Colon (tissue), 2 donors: ENCODE measurements around the gene BANP.
"Not testable (repeated sequence)": the region's sequence is repeated elsewhere in the genome, so short reads cannot be mapped to it uniquely, and the experiment has no call there.

Source experiments
- FAIRE-seq: peaks from 2 replicates; lab custom pipeline; 2012; peaks lifted over from hg19 to GRCh38; lab: Jason Lieb, UNC
- donor health status: control.
- donor health status: control.

Gene BANP

DNA sequence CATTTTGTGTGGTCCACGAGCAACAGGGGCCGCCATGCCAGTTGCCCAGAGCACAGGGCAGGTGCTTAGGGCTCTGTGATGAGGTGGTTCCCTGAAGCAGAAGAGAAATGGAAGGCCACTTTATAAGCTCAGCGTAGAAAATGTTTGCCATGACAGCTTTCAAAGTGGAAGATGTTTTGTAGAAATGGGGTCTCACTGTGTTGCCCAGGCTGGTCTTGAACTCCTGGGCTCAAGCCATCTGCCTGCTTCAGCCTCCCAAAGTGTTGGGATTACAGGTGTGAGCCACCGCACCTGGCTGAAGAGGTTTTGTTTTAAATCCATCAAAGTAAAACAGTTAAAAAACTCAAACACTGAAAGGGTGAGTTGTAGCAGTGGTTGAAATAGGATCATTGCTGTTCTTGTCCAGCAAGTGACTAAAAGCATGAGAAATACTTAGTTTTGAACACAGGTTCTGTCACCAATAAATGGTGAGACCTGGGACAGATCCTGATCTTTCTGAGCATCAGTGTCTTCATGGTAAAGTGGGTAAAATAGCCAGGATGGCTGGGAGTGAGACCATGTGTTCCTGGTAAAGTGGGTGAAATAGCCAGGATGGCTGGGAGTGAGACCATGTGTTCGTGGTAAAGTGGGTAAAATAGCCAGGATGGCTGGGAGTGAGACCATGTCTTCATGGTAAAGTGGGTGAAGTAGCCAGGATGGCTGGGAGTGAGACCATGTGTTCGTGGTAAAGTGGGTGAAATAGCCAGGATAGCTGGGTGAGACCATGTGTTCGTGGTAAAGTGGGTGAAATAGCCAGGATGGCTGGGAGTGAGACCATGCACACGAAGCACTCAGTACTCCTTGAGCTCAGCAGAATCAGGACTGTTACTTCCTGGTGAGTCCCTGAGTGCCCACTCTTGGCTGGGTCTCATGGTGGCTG, 46.0 kb downstream of the BANP start:
- FAIRE-seq = no peak

DNA sequence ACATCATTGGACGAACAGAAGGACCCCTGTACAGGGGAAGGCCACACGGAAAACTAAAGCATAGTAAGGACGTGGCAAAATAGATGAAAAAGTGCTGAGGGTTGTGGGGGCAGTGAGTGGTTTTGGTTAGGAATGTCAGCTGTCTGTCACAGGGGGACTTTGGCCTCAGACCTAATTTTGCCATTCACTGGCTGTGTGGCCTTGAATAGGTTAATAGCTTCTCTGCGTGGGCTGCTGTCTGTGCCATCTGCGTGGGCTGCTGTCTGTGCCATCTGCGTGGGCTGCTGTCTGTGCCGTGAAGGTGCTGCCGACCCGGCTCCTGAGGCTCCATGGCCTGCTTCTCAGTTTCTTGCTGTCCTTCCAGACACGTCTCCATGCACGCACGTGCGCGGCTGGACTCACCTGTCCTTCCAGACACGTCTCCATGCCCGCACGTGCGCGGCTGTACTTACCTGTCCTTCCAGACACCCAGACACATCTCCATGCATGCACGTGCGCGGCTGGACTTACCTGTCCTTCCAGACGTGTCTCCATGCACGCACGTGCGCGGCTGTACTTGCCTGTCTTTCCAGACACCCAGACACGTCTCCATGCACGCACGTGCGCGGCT, 47.1 kb downstream of the BANP start:
- FAIRE-seq = not testable (repeated sequence)

DNA sequence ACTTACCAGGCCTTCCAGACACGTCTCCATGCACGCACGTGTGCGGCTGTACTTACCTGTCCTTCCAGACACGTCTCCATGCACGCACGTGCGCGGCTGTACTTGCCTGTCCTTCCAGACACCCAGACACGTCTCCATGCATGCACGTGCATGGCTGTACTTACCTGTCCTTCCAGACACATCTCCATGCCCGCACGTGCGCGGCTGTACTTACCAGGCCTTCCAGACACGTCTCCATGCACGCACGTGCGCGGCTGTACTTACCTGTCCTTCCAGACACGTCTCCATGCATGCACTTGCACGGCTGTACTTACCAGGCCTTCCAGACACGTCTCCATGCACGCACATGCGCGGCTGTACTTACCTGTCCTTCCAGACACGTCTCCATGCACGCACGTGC, 47.8 kb downstream of the BANP start:
- FAIRE-seq = not testable (repeated sequence)

DNA sequence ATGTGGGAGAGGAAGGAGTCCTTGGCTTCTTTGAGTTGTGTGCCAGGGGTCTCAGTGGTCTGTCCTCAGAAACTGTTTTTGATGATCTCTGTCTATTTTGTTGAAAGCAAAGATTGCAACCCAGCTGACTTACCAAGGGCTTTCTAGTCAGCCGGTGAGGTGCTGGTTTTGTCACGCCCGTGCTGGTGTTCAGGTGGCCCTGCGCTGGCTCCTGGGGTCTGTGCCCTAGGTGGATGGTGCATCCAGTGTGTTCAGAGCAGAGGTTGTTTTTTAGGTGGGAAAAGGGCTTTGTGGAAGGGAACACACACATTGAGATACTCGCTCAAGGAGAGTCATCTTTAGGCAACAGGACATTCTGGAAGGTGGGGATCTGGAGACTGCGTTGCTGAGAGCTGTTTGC, 51.0 kb downstream of the BANP start:
- no peak for FAIRE-seq

DNA sequence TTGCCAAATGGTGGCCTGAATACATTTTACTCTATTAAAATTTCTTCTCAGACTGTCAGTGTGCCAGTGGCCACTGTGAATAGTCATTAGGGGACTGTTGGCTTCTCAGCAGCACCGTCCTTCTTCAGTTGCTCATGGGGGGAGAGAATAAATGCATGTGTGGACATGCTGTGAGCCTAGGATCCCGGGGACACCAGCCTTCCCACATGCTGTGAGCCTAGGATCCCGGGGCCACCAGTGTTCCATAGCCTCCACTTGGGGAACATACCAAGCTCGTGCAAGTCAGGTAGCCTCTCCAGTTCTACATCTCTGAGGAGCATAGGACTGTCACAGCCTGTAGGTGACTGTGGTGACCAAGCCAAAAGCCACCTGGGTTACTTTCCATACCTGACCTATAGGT, 51.5 kb downstream of the BANP start:
- no peak for FAIRE-seq

DNA sequence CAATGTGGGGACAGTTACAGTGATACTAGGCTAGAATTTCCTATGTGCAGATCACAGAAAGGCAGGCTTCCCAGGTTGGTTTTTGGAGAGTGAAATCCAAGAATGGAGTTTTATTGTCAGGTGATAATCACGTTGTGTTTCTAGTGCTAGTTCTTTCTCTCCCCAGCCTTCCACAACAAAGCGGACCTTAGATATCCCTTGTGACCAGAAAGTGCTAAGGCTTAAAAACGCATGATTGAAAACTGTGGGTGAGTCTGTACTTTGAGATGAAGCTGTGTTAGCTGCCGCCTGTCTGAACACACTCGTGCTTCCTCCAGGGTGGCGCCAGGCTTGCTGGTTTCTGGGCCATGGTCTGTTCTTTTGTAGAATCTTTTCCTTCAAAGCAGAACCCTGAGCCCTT, 52.1 kb downstream of the BANP start:
- FAIRE-seq = no peak

DNA sequence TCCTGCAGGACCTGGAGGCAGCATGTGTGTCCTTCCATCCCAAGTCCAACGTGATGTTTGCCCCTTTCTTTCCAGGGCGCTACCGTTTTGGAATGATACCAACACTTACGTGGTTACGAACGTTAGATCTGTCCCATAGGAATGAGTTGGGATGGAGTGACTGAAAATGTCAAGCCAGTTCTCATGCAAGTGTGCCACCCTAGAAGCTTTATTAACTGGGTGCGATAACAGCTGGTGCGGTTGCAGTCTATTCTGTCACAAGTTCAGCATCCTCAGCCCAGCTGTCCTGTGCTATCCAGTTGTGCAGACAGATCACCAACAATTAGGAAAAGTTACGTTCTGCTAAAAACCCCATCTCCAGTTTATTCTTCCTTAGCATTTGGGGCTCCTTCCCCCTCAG, 52.5 kb downstream of the BANP start:
- no peak for FAIRE-seq

DNA sequence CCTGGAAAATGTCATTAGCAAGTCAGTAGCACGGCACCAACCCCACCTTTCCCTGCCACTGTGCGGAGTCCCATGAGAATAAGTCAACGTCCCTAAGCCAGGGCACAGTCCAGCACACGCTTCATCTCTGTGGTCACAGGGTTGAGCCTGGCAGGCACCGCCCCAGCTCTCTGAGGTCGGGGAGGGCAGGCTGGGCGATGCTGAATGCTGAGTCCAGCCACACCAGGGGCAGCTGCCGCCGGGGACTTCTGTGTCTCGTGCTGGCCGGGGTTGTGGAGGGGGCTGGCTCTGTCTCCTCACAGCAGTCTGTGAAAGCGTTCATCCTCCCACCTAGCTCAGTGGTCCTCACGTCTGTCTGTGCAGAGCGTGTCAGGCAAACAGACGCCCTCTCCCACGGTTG, 53.2 kb downstream of the BANP start:
- no peak for FAIRE-seq

DNA sequence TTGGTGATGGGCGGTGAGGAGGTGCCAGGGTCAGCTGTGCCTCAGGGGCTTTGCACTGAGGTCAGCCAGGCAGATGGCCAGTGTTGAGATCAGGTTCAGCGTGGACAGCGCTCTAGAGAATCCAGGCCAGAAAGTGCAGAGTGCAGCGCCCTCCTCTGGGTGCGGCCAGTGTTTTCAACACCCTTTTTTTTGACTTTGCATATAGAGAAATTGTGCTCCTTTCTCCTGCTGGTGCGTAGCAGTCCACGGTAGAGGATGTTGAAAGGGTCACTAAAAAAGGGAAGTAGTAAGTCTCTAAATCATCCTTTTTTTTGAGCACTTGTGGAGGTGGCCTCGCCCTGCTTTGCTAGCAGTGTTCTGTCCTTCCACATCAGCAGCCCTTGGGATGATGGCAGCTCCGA, 53.9 kb downstream of the BANP start:
- no peak for FAIRE-seq

DNA sequence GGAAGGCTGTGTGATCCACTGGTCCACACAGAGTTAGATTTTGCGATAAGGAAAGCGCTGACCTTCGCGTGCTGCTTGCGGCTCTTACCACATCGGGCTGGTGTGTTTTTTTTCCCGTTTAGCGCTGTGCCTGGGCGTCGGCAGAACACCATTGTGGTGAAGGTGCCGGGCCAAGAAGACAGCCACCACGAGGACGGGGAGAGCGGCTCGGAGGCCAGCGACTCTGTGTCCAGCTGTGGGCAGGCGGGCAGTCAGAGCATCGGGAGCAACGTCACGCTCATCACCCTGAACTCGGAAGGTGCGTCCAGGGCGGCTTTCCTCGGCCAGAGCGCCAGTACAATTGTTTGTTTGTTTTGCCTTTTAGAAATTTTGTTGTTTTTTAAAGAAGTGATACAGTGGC, 54.7 kb downstream of the BANP start:
- no peak for FAIRE-seq

DNA sequence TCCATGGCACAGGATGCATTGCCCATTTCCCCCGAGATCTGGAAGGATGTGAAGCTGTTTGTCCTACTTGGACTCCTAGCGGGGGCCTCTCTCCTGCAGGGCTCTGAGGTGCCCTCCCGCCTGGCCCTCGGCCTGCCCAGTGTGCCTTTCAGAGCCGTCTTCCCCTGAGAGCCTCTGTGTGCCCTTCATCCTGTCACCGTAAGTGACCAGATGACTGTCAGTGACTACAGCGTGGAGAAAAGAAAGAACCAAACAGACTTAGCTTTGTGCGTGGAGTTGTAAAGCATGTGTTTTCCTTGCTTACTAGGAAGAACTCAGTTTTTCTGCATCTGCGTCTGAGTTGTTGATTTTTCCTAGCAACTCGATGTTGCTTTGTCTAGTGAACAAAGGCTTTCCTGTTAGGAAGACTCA, 56.1 kb downstream of the BANP start:
- FAIRE-seq = no peak

DNA sequence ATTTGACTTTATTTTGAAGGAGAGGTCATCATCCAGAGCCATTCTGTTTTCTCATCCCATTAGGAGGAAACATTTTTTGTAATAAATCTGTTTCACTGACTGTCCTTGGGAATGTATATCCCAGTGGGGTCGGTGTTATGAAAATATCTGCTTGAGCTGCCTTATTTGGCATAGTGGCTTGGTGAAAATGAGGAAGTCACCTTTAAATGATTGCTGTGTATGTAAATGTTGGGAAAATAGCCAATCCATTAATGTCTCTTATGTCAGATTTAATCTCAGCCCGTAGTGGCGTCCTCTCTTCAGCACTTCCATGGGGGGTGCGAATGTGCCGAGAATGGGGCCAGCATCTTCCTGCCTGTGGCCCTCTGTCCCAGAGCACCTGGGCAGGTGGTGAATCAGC, 57.6 kb downstream of the BANP start:
- FAIRE-seq = no peak

DNA sequence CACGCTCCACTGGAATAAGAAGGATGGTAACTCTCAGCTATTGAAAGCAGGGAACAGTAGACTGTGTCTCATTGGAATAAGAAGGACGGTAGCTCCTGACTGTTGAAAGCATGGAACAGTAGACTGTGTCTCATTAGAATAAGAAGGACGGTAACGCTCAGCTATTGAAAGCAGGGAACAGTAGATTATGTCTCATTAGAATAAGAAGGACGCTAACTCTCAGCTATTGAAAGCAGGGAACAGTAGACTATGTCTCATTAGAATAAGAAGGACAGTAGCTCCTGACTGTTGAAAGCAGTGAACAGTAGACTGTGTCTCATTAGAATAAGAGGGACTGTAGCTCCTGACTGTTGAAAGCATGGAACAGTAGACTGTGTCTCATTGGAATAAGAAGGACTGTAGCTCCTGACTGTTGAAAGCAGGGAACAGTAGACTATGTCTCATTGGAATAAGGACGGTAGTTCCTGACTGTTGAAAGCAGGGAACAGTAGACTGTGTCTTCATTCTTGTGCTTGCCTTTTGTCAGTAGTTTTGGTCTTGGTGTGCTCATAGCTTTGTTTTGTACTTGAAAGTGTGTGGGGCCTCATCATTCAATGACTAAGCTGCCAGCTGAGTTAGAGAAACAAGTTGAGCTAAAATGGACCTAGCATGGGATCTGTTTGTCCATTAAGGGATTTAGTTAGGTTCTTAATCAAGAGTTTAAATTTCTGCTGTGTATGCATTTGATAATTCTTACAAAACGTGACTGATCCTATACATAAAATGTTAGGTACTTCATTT, 58.5 kb downstream of the BANP start:
- FAIRE-seq = no peak

DNA sequence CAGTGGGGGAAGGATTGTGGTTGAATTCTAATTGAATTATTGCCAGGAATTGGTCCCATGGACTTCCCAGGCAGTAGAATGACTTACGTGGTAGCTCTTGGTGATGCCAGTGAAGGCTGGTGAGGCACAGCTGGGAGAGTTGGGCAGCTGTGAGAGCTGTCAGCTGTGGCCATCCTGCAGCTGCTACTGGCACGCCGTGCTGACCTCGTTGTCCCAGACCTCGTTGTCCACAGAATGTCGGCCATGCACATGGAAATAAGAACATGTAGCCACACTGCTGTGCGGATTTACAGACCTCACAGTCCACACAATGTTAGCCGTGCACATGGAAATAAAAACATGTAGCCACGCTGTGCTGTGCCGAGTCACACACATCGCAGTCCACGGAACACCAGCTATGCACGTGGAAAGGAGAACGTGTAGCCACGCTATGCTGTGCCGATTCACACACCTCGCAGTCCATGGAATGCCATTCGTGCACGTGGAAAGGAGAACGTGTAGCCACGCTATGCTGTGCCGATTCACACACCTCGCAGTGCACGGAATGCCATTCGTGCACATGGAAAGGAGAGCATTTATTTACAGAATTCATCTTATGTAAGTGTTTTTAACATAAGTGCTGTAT, 59.2 kb downstream of the BANP start:
- no peak for FAIRE-seq

DNA sequence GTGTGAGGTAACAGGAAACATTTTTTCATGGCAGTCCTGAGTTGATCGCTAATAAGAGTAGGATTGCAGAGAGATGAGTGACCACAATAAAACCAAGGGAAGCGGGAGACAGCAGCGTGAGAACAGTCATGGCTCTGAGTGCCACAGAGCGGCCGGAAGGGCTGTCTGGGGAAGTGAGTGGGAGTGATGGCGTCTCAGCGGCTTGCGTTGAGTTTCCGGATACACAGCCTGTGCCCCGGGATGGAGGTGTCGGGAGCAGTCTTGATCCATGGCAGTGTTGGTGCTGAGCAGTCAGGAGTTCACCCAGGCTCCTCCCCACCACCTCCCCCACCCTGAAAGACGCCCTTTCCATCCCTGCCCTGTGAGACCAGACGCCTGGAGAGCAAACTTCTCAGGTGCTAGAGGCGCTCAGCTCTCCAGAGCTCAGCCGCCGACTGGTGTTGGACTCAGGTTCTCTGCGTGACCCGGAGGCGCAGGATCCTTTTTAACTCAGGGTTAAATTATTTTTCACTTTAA, 59.8 kb downstream of the BANP start:
- no peak for FAIRE-seq

DNA sequence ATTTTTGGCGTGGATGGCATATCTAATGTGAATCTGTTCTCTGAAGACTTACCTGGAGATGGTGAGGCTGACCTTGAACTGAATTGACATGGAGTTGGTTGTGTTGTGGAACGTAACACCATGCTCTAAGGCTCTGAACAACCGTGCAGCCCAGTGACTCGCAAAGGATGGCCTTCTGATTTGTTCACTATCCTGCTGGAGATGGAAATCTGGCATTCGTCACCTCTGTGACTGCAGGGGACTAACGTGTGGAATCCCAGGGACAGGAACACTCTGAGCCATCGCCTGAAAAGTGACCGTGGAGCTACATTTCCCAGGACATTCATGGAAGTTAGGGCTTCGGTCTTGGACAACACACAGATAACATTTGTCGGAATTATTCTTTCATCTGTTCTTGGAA, 61.1 kb downstream of the BANP start:
- FAIRE-seq = no peak

DNA sequence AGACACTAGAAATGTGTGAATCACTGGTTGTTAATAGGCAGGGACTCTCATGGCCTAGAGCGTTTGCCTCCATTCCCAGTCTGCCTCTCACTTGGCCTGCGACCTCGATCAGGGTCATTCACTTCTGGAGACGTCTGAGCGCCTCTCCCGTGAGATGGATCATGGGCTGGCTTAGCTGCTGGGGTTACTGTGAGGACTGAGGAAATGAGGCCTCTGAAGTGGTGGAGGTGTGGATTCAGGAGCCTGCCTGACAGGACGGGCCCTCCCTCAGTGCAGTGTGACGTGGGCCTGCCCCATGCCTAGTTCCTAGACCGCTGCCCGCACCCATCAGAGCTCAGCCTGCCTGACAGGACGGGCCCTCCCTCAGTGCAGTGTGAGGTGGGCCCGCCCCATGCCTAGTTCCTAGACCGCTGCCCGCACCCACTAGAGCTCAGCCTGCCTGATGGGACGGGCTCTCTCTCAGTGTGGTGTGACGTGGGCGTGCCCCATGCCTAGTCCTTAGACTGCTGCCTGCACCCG, 61.9 kb downstream of the BANP start:
- no peak for FAIRE-seq

DNA sequence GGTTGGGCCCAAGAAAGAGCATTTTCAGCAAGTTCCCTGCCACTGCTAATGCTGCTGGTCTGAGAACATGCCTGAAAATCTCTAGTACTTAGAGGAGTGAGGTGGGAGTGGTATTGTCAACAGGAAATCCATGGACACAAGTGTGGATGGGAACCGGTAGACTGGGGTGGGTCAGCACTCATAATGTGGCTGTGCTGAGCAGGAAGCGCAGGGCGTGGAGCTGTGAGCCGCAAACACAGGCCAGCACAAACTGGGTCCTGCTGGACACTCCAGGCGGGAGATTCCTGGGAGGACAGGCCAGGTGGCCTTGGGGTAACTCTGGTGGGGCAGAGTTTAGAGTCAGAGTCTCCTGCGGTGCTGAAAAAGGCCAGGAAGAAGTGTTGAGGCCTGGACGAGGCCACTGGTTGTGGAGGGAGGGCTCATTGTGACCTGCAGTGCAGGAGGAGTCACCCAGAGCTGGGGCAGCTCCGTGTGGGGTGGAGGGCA, 62.6 kb downstream of the BANP start:
- no peak for FAIRE-seq

DNA sequence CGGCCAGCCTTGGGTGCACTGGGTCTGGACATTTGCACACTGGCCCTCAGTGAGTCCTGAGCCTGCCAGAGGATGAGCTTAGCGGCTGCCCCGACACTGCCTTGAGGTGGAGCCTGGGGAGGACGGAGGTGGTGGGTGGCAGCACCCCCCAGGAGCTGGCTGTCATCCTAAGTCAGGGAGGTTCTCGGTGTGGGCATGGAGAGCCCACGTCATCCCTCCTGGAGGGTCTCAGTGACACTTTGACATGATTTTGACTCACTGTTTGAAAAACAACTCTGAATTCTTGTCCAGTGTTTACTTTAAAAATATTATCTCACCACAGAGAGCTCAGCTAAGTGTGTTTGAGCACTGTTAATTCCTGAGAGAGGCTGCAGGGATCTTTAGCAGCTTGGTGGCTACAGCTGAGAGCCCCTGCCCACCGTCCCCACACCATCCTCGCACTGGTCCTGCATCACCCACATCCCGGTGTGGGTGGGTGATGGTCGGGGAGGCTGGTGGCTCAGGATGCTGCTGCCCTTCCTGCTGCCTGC, 63.1 kb downstream of the BANP start:
- FAIRE-seq = no peak

DNA sequence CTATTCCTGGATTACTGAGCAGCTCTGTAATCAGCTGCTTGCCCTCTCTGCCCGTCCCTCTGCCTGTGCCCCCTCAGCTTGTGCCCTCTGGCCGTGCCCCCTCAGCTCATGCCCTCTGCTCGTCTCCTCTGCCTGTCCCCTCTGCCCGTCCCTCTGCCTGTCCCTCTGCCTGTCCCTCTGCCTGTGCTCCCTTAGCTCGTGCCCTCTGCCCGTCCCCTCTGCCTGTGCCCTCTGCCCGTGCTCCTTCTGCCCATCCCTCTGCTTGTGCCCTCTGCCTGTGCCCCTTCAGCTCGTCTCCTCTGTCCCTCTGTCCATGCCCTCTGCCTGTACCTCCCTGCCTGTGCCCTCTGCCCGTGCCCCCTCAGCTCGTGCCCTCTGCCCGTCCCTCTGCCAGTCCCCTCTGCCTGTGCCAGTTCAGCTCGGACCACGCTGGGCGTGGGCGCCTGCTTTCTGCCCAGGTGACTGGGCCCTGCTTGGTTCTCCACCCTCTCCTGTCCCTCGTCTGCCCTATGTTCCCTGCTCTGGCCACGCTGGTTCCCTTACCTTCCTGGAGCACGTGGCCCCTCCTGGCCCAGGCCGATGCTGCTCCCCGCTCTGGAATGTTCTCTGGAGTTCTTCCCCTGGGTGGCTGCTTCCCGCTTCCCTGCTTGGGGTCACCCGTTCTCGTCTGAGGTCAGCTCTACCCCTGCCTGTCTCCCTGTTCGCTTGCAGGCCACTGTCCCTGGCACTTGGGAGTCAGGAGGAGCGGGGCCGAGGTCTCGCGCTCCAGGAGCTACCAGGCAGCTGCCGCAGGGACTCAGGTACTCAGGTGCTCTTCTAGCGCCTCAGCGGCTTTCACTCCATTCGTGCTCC, 63.9 kb downstream of the BANP start:
- no peak for FAIRE-seq

DNA sequence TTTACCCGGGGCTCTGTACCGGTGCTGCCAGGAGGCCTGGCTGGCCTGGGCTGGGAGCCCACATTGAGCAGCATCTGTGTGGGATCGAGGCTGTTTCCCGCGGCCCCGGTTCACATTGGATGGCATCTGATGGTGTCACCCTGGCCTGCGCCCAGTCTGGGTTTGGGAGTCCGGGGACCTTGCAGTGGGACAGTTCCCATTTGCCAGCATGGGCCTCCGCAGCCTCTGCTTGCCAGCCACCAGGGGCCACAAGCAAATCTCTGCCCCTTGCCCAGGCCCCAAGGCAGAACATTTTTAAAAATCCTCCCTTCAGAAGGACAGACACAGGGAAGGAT, 64.5 kb downstream of the BANP start:
- FAIRE-seq = no peak
